WERI-Rb-1 (cell line): Measurements from ENCODE around the gene CAMSAP2.
A peak's percentile ranks its signal among the peaks of the same experiment; 100 is the strongest.
"Not testable (repeated sequence)": the region's sequence is repeated elsewhere in the genome, so short reads cannot be mapped to it uniquely, and the experiment has no call there.

ENCODE experiments used
- DNase-seq: peaks from one replicate; pipeline ENCODE4 v3.0.0-alpha.2; 2020
- H3K27ac ChIP-seq: fragments of 250-450 bp; sonication (Bioruptor Pico); 2 replicates; pipeline ENCODE4 v1.5.1; 2020; ENCODE audit warnings: mild to moderate bottlenecking, moderate library complexity
- H3K27me3 ChIP-seq: fragments of 250-450 bp; sonication (Bioruptor Pico); 2 replicates; pipeline ENCODE4 v1.5.1; 2021; ENCODE audit warnings: mild to moderate bottlenecking, low read depth, moderate library complexity; ENCODE audit not compliant: insufficient read depth, severe bottlenecking
- H3K36me3 ChIP-seq: fragments of 250-450 bp; sonication (Bioruptor Pico); 2 replicates; pipeline ENCODE4 v1.5.1; 2020; ENCODE audit warnings: mild to moderate bottlenecking, moderate library complexity
- H3K4me3 ChIP-seq: 2 replicates; pipeline ENCODE4 v1.5.1; 2011; ENCODE audit warnings: low read depth, mild to moderate bottlenecking, control low read depth, low read length
- H3K9me3 ChIP-seq: fragments of 250-450 bp; sonication (Bioruptor Pico); 2 replicates; pipeline ENCODE4 v1.5.1; 2021; ENCODE audit warnings: mild to moderate bottlenecking, moderate library complexity; ENCODE audit not compliant: severe bottlenecking
- CTCF ChIP-seq: IDR thresholded peaks from 2 replicates; pipeline ENCODE4 v1.5.1; 2011; ENCODE audit warnings: low read depth, mild to moderate bottlenecking, control low read depth, inconsistent platforms, low read length

Gene CAMSAP2

GRCh38 chr1:200740571-200741208, 2.0 kb downstream of the CAMSAP2 start:
- H3K36me3 ChIP-seq, result peaks cover 28% of the 10 kb centered on the region
- no peak for DNase-seq

GRCh38 chr1:200741551-200742207, 3.0 kb downstream of the CAMSAP2 start:
- Histone ChIP-seq H3K27me3 (no peaks in the 10 kb centered on the region), H3K27ac (no peak overlapping the region), H3K36me3 (peaks cover 34% of the 10 kb centered on the region), H3K4me3 (peak overlapping the region; percentile 92), H3K9me3 (no peaks in the 10 kb centered on the region)
- no peak for DNase-seq
- no peak for TF ChIP-seq CTCF

More at GRCh38 chr1:200740571-200741208, 2.0 kb downstream of the CAMSAP2 start:
- no peak for TF ChIP-seq CTCF
- H3K27me3 ChIP-seq, result no peaks in the 10 kb centered on the region
- no peak overlapping the region for H3K27ac ChIP-seq
- no peaks in the 10 kb centered on the region for H3K9me3 ChIP-seq
- peak overlapping the region; percentile 92 for H3K4me3 ChIP-seq

GRCh38 chr1:200744143-200744542, 5.5 kb downstream of the CAMSAP2 start:
- Histone ChIP-seq H3K27ac (no peak overlapping the region), H3K4me3 (no peak overlapping the region), H3K27me3 (no peaks in the 10 kb centered on the region), H3K9me3 (no peaks in the 10 kb centered on the region), H3K36me3 (peaks cover 51% of the 10 kb centered on the region)
- TF ChIP-seq CTCF, result no peak
- DNase-seq, result no peak

- Histone ChIP-seq H3K27ac (no peak overlapping the region), H3K36me3 (peaks cover 60% of the 10 kb centered on the region), H3K27me3 (no peaks in the 10 kb centered on the region), H3K9me3 (no peaks in the 10 kb centered on the region), H3K4me3 (no peak overlapping the region)
- no peak for TF ChIP-seq CTCF
- no peak for DNase-seq
Measured at GRCh38 chr1:200749090-200749489, 10.4 kb downstream of the CAMSAP2 start.

- not testable (repeated sequence) for H3K27me3 ChIP-seq, H3K4me3 ChIP-seq, H3K27ac ChIP-seq, DNase-seq, H3K9me3 ChIP-seq
- H3K36me3 ChIP-seq, result peaks cover 54% of the 10 kb centered on the region
Measured at GRCh38 chr1:200750749-200751148, 12.1 kb downstream of the CAMSAP2 start.

GRCh38 chr1:200751717-200752116, 13.0 kb downstream of the CAMSAP2 start:
- H3K36me3 ChIP-seq, result peaks cover 47% of the 10 kb centered on the region
- no peaks in the 10 kb centered on the region for H3K9me3 ChIP-seq
- no peak for DNase-seq
- H3K27me3 ChIP-seq, result no peaks in the 10 kb centered on the region
- no peak overlapping the region for H3K4me3 ChIP-seq
- no peak for TF ChIP-seq CTCF
- no peak overlapping the region for H3K27ac ChIP-seq
